Loucy (cell line): ENCODE results near the gene CHI3L1.

Experiments
- H2AFZ ChIP-seq: fragments of 200-600 bp; sonication (generic); 2 replicates; pipeline ENCODE4 v1.6.0; 2016; ENCODE audit warnings: antibody characterized with exemption, mild to moderate bottlenecking, low read length, moderate library complexity
- H3F3A ChIP-seq: fragments of 200-600 bp; 2 replicates; pipeline ENCODE4 v1.6.0; 2016; ENCODE audit warnings: antibody characterized with exemption, low read depth, mild to moderate bottlenecking
- H3K27me3 ChIP-seq: fragments of 200-600 bp; sonication (generic); 2 replicates; pipeline ENCODE4 v1.6.1; 2014; ENCODE audit warnings: low read length, mild to moderate bottlenecking; ENCODE audit not compliant: insufficient read depth, poor library complexity, severe bottlenecking
- H3K36me3 ChIP-seq: fragments of 200-600 bp; sonication (generic); 2 replicates; pipeline ENCODE4 v1.6.1; 2016; ENCODE audit warnings: low read length; ENCODE audit not compliant: insufficient read depth
- H3K4me1 ChIP-seq: fragments of 200-600 bp; sonication (generic); 2 replicates; pipeline ENCODE4 v1.5.1; 2014; ENCODE audit warnings: low read length, mild to moderate bottlenecking; ENCODE audit not compliant: insufficient read depth, poor library complexity, severe bottlenecking
- H3K4me2 ChIP-seq: fragments of 200-600 bp; sonication (generic); 2 replicates; pipeline ENCODE4 v1.6.0; 2014; ENCODE audit warnings: antibody characterized with exemption, low read length, low read depth, mild to moderate bottlenecking; ENCODE audit not compliant: poor library complexity, severe bottlenecking
- H3K4me3 ChIP-seq: fragments of 200-600 bp; sonication (generic); 2 replicates; pipeline ENCODE4 v1.5.1; 2014; ENCODE audit warnings: low read length, mild to moderate bottlenecking, mixed read lengths; ENCODE audit not compliant: poor library complexity, severe bottlenecking
- H3K79me2 ChIP-seq: fragments of 200-600 bp; sonication (generic); 2 replicates; pipeline ENCODE4 v1.6.1; 2014; ENCODE audit warnings: low read length; ENCODE audit not compliant: insufficient read depth
- H3K9ac ChIP-seq: fragments of 200-600 bp; sonication (generic); 2 replicates; pipeline ENCODE4 v1.6.0; 2014; ENCODE audit warnings: mild to moderate bottlenecking, low read depth, low read length, moderate library complexity; ENCODE audit not compliant: poor library complexity, severe bottlenecking
- H3K9me2 ChIP-seq: fragments of 200-600 bp; sonication (generic); replicated peaks from 2 replicates; pipeline ENCODE4 v1.6.1; 2016; ENCODE audit warnings: low read depth, low read length, mixed read lengths
- H3K9me3 ChIP-seq: fragments of 200-600 bp; sonication (generic); 2 replicates; pipeline ENCODE4 v1.6.1; 2014; ENCODE audit warnings: mild to moderate bottlenecking, antibody characterized with exemption, low read length, low read depth; ENCODE audit not compliant: insufficient read depth
- H4K20me1 ChIP-seq: fragments of 200-600 bp; sonication (generic); 2 replicates; pipeline ENCODE4 v1.6.0; 2014; ENCODE audit warnings: antibody characterized with exemption, low read length, mild to moderate bottlenecking; ENCODE audit not compliant: insufficient read depth, poor library complexity, severe bottlenecking
- CTCF ChIP-seq: fragments of 200-600 bp; sonication (generic); conservative IDR thresholded peaks from 2 replicates; pipeline ENCODE4 v1.5.1; 2014; ENCODE audit warnings: mild to moderate bottlenecking, antibody characterized with exemption, low read length
- EZH2phosphoT487 ChIP-seq: fragments of 200-600 bp; IDR thresholded peaks from 2 replicates; pipeline ENCODE4 v1.6.1; 2018; ENCODE audit warnings: antibody characterized with exemption, mild to moderate bottlenecking, moderate library complexity, borderline replicate concordance

Gene CHI3L1

GRCh38 chr1:203148127-203148526, 38.4 kb downstream of the CHI3L1 start:
- peaks cover 18% of the 10 kb centered on the region for H3K4me1 ChIP-seq

GRCh38 chr1:203147376-203147775, 39.1 kb downstream of the CHI3L1 start:
- TF ChIP-seq CTCF (no peak), EZH2phosphoT487 (no peak)
- Histone ChIP-seq H3K4me1 (peaks cover 10% of the 10 kb centered on the region), H3K4me2 (no peak overlapping the region)

More at GRCh38 chr1:203148127-203148526, 38.4 kb downstream of the CHI3L1 start:
- Histone ChIP-seq H3K9ac (no peak overlapping the region), H3K36me3 (no peaks in the 10 kb centered on the region), H3K79me2 (no peaks in the 10 kb centered on the region), H3K9me3 (no peaks in the 10 kb centered on the region), H3K4me3 (no peak overlapping the region), H3F3A (no peaks in the 10 kb centered on the region), H2AFZ (no peak overlapping the region), H4K20me1 (no peaks in the 10 kb centered on the region), H3K27me3 (no peaks in the 10 kb centered on the region), H3K4me2 (no peak overlapping the region), H3K9me2 (no peaks in the 10 kb centered on the region)
- TF ChIP-seq EZH2phosphoT487 (no peak), CTCF (peak; percentile 63)

GRCh38 chr1:203146537-203146936, 40.0 kb downstream of the CHI3L1 start:
- H3K27me3 ChIP-seq, result no peaks in the 10 kb centered on the region
- no peaks in the 10 kb centered on the region for H3K79me2 ChIP-seq
- H3F3A ChIP-seq, result no peaks in the 10 kb centered on the region
- no peak overlapping the region for H2AFZ ChIP-seq
- no peak for TF ChIP-seq CTCF
- no peak for TF ChIP-seq EZH2phosphoT487
- H3K9ac ChIP-seq, result no peak overlapping the region
- no peaks in the 10 kb centered on the region for H3K9me3 ChIP-seq
- no peaks in the 10 kb centered on the region for H4K20me1 ChIP-seq
- H3K36me3 ChIP-seq, result no peaks in the 10 kb centered on the region
- peaks cover 5% of the 10 kb centered on the region for H3K4me1 ChIP-seq
- H3K4me3 ChIP-seq, result no peak overlapping the region
- H3K4me2 ChIP-seq, result no peak overlapping the region
- H3K9me2 ChIP-seq, result no peaks in the 10 kb centered on the region

More at GRCh38 chr1:203147376-203147775, 39.1 kb downstream of the CHI3L1 start:
- H3K9ac ChIP-seq, result no peak overlapping the region
- no peaks in the 10 kb centered on the region for H3K9me2 ChIP-seq
- no peaks in the 10 kb centered on the region for H4K20me1 ChIP-seq
- no peaks in the 10 kb centered on the region for H3K27me3 ChIP-seq
- no peak overlapping the region for H3K4me3 ChIP-seq
- no peak overlapping the region for H2AFZ ChIP-seq
- no peaks in the 10 kb centered on the region for H3K9me3 ChIP-seq
- H3K79me2 ChIP-seq, result no peaks in the 10 kb centered on the region
- H3F3A ChIP-seq, result no peaks in the 10 kb centered on the region
- no peaks in the 10 kb centered on the region for H3K36me3 ChIP-seq
